ENCODE measurements around the gene GOLGA8N.
"Not testable (repeated sequence)": the region's sequence is repeated elsewhere in the genome, so short reads cannot be mapped to it uniquely, and the experiment has no call there.

Gene GOLGA8N

GRCh38 chr15:32593151-32593550 is at the start of gene GOLGA8N:
Gene GOLGA8N, plus strand, starts transcription at chr15:32593456.
- DNase-seq = not testable (repeated sequence)

DNA sequence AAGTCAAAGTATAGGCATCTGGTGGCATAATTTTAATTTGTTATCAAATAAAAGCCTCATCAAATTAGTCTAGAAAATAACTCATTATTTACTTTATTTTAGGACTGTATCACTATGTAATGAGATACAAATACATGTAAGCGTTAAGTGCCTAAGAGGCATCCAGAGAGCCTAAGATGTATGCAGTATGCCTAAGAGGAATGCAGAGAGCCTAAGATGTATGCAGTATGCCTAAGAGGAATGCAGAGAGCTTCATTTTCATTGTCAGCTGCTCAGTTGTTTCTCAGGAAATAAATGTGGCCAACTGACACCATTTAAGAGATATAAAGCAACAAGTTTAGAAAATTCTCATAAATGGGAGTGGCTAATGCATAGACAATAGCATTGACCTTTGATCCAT is 49.8 kb upstream of the GOLGA8N start:
- DNase-seq = not testable (repeated sequence)

DNA sequence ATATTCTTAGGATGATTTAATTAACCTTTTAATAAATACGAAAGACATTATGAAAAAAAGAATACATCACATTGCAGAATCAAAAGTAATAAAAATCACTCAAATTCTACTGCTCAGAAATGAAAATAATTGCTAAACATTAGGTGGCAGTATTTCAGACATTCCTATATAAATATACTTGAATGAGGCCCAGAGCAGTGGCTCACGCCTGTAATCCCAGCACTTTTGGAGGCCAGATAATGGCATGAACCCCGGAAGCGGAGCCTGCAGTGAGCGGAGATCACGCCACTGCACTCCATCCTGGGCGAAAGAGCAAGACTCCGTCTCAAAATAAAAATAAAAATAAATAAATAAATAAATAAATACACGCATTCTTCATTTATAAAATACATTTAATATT is 48.1 kb upstream of the GOLGA8N start:
- not testable (repeated sequence) for DNase-seq

GRCh38 chr15:32554587-32554986 is 38.7 kb upstream of the GOLGA8N start:
- not testable (repeated sequence) for DNase-seq

- not testable (repeated sequence) for DNase-seq
Measured at GRCh38 chr15:32562198-32562597, 31.1 kb upstream of the GOLGA8N start.

DNA sequence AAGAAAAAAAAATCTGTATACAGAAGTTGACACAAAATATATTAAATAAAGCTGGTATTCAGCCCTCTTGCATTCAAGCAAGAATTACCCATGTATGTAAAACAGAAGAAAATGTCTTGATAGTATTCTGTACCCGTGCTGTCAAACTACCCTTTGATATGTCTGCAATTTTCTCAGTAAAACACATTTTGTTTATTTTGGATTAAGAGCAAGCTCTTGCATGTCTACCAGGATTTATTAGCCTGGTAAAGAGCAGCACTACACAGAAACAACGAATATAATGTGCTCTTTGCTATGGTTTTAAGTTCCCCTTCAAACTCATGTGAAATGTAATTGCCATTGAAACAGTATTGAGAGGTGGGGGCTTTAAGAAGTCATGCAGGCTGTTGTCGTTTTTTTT is 24.3 kb upstream of the GOLGA8N start:
- DNase-seq = not testable (repeated sequence)

GRCh38 chr15:32578482-32578881 is 14.8 kb upstream of the GOLGA8N start:
- not testable (repeated sequence) for DNase-seq

DNA sequence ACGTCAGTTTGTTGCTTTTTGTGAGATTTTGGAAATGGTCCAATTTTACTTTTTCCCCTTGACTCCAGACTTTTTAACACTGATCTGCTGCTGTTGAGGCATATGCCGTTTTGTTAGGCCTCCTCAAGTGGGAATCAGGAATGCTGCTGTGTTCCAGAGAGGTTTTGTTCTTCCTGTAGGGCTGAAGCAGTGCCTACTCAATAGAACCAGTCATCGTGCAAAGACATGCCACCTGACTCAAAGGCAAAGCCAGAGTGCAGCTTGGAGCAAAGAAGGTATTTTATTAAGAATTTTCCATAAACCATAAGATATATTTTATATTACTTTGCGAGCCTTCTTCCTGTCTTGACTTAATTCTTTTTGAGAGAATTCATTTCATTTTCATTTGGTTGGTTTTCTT is 7.4 kb upstream of the GOLGA8N start:
- not testable (repeated sequence) for DNase-seq

DNA sequence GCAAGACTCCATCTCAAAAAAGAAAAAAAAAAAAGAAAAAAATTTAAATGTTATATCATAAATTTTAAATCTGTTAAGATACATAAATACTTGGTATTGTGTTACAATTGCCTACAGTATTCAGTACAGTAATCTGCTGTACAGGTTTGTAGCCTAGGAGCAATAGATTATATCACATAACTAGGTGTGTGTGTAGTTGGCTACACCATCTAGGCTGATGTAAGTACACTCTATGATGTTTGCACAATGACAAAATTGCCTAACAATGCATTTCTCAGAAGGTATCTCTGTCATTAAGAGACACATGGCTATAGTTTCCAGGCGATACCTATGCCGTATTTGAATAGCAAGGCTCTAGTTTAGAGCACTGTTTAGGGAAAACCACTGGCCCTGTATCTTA is 16.3 kb downstream of the GOLGA8N start:
- not testable (repeated sequence) for DNase-seq

- not testable (repeated sequence) for DNase-seq
Measured at GRCh38 chr15:32610719-32611118, 17.5 kb downstream of the GOLGA8N start.

DNA sequence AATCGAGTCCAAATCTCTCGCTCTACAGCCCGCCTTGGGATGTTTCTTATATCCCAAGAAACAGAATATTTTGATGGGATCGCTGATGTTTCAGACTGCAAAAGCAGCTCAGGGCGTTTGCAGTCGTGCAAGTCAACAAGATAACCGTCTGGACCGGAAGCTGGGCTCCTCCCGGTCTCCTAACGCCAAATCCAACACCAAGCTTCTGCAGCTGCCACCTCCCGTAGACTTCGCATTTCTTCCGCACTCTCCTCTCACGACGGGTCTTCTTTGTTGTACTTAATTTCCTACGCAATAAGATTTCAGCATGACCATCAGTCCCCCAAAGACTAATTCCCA is 21.4 kb downstream of the GOLGA8N start:
- DNase-seq = not testable (repeated sequence)

DNA sequence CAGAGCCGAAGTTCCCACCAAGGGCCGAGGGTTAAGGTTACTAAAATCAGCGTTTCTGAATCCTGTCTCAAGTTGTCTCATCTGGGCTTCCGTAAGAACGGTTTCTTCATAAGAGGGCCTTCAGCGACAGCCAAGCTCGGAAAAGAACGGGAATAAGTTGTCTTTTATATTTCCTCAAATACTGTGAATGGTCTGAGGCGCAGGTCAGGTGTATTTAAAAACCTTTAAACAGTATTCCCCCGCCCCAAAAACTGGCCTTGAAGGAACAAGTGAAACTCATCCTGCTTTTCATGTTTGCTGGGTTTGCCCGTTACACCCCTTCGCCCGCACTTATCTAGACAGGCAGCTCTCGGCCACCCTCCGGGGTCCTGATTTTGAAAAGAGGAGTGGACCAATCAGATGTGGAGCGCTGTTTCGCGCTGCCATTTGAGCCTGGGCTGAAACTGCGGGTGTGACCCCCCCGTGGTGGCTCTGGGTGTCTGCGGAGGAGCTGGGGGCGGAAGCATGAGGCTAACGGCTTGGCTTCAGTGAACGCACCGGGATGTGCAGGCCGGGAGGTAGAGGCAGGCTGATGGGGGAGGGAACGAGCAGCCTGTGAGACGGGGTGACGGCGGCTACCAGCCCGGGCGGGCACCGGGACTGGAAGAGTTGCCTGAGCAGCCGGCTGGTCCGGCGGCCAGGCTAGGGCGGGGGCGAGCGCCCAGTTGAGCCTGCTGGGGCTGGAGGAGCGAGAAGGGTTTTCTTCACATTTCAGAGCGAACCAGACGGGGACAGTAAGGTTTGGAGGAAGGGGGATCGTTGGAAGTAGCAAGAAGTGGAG is 22.0 kb downstream of the GOLGA8N start, which contains the start of gene ARHGAP11A:
TSS of gene ARHGAP11A (plus strand) at position 454 of the 820 bp plus-strand sequence. CDS start 708 bp downstream, outside the sequence.
- DNase-seq = not testable (repeated sequence)

DNA sequence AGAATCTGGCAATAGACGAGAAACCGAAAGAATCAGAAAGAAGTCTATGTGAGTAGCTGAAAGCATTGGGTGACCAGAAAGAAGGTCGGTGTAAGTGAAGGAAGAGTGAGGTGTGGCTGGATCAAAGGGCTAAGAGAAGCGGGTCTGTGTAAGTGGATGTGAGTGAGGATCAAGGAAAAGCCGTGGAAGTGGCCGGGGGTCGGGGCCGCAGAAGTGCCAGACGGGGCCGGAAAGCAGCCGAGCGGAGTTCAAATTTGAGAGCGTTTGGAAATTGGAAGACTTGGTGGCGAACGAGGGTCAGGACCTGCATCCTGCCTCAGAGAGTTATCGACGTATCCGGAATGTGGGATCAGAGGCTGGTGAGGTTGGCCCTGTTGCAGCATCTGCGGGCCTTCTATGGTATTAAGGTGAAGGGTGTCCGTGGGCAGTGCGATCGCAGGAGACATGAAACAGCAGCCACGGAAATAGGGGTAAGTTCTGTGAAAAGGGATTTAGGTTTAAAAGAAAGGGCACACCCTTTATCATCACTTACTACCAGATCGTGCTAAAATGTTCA is 22.7 kb downstream of the GOLGA8N start:
- DNase-seq = not testable (repeated sequence)

DNA sequence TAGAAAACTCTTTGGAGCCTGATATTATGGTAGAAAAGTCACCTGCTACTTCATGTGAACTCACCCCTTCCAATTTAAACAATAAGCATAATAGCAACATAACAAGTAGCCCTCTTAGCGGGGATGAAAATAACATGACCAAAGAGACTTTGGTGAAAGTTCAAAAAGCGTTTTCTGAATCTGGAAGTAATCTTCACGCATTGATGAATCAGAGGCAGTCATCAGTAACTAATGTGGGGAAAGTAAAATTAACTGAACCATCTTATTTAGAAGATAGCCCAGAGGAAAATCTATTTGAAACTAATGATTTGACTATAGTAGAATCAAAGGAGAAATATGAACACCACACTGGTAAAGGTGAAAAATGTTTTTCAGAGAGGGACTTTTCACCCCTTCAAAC is 43.2 kb downstream of the GOLGA8N start:
- no peak for DNase-seq

DNA sequence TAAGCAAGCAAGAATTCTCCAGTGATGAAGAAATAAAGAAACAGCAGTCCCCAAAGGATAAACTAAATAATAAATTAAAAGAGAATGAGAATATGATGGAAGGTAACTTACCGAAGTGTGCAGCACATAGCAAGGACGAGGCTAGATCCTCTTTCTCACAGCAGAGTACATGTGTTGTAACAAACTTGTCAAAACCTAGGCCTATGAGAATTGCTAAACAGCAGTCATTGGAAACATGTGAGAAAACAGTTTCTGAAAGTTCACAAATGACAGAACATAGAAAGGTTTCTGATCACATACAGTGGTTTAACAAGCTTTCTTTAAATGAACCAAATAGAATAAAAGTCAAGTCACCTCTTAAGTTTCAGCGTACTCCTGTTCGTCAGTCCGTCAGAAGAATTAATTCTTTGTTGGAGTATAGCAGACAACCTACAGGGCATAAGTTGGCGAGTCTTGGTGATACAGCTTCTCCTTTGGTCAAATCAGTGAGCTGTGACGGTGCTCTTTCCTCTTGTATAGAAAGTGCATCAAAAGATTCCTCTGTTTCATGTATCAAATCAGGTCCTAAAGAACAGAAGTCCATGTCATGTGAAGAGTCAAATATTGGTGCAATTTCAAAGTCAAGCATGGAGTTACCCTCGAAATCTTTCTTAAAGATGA is 43.8 kb downstream of the GOLGA8N start:
- DNase-seq = no peak

GRCh38 chr15:32637704-32638103 is 44.4 kb downstream of the GOLGA8N start:
- DNase-seq = no peak

GRCh38 chr15:32641517-32642059 is 48.3 kb downstream of the GOLGA8N start, which contains the start of gene SCG5:
Gene SCG5, plus strand, starts transcription at chr15:32641710. Its CDS starts 1,883 bp downstream, at chr15:32643593.
- DNase-seq = no peak

DNA sequence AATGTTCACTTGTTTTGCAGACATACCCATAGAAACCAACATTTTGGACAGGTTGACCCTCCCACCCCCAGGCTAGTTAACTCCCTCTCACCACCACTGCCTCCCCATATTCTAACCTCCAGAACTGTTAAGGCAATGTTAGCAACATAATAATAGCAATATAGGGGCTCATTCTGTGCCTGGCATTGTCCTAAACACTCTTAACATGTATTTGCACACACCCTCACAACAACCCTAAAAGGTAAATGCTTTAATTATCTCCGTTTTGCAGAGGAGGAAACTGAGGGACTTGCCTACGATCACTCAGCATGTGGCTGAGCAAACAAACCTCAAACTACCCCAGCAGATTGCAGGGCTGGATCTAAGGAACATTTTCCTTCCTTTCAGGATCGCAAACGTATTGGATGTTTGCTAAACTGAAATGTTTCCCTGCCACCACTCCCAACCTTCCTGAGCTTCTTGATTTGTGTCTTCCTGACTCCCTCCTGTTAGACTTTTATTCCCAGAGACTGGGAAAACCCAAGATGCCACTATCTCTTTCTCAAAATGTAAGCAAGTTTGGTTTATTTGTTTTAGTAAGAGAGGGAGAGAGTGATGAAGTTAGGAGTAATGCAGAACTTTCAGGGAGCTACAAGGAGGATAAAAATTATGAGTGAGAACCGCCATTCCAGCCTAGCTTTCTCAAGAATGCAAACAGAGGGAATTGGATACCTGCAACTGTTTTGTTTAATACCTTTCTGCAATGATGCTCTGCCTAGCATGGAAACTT is 49.6 kb downstream of the GOLGA8N start:
- no peak for DNase-seq

GRCh38 chr15:32643907-32644445 is 50.7 kb downstream of the GOLGA8N start:
- DNase-seq = no peak

GRCh38 chr15:32646291-32646690 is 53.0 kb downstream of the GOLGA8N start:
- no peak for DNase-seq

DNA sequence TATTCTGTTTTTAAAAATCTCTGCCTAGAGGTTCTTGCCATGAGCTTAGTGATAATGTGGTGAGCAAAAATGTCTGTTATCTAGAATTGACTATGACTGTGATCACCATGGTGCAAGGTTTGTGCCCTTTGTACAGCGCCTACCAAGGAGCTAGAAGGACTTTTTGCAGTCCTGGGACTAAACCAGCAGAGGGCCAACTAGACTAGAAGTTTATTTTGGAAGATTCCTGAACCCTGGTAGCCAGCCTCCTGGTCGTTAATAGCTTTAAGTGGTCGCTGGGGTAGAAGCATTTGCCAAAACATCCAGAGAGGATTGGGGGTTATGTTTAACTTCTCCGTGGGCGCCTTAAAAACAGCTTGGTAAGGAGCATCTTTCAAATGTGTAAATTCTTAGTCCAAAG is 56.1 kb downstream of the GOLGA8N start:
- no peak for DNase-seq

GRCh38 chr15:32651229-32651837 is 58.1 kb downstream of the GOLGA8N start:
- no peak for DNase-seq
